ENCODE data around the gene WIZ.
A peak's percentile ranks its signal among the peaks of the same experiment; 100 is the strongest.

The WIZ gene

DNA sequence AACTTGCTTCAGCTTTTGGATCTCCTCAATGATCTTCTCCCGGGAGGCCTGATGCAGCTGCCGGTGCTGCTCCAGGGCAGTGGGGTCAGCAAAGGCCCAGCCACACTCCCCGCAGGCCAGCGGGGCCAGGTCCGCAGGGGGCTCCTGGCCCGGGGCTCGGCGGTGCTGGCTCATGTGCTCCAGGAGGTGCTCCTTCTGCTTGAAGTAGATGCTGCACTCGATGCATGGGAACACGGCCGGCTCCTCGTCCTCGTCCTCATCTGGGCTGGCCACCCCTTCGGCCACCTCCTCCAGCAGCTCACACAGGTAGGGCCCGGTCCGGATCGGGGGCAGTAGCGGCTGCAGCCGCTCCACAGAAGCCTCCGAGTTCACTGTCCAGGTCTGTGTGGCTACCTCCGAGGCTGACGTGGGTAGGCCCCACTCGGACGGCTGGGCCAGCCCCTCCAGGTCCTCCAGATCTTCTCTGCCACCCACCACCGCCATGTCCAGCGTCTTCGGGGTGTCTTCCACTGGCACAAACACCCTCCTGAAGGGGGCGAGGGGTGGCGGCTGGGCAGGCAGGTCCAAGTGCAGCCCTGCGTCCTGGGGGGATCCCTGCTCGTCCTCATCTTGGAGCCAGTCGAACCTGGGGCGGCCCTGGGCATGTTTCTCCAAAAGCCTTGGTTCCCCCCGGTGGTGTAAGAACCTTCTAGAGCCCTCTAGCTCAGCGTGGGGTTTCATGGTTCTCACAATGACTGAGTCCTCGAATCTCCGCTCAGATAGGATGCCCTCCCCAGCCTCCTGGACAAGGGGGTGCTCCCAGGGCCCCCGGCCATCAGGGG lies 9.7 kb downstream of the WIZ start:
- TF ChIP-seq, protein P1, sequence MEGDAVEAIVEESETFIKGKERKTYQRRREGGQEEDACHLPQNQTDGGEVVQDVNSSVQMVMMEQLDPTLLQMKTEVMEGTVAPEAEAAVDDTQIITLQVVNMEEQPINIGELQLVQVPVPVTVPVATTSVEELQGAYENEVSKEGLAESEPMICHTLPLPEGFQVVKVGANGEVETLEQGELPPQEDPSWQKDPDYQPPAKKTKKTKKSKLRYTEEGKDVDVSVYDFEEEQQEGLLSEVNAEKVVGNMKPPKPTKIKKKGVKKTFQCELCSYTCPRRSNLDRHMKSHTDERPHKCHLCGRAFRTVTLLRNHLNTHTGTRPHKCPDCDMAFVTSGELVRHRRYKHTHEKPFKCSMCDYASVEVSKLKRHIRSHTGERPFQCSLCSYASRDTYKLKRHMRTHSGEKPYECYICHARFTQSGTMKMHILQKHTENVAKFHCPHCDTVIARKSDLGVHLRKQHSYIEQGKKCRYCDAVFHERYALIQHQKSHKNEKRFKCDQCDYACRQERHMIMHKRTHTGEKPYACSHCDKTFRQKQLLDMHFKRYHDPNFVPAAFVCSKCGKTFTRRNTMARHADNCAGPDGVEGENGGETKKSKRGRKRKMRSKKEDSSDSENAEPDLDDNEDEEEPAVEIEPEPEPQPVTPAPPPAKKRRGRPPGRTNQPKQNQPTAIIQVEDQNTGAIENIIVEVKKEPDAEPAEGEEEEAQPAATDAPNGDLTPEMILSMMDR (conservative IDR thresholded peaks at IDR 0.05; ENCODE audit: low read depth, low read length): no peak
- DNase-seq (ENCODE audit: low read depth): no peak
- no peak overlapping the region for H3K4me3 ChIP-seq (ENCODE audit: low read length)

DNA sequence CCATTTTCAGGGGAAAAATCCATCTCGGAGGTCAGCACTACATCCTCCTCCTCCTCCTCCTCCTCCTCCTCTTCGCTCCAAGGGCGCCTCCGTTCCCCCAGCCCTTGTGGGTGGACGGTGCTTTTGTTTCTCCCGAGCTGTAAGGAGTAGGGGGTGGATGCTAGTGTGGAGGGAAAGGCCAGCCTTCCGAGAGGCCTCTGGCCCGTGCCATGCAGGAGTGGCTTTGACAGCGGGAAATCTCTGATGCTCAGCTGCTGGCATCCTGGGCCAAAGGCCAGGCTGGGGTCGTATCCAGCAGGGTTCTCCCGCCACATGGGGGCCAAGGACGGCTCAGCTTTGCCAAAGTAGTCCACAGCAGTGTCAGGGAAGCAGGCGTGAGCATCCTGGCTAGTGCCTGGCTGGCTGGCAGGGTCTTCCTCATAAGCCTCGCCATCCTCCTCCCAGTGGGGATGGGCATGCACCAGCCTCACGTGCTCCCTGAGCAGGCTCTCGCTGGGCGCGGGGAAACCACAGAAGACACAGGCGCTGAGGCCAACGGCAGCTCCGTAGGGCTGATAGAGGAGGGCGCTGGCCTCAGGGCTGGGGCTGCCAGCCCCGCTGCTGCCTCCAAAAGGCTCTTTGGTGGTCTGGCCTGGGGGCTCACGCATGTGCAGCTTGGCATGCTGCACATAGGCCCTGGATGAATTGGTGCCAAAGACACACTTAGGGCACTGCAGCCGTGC lies 10.5 kb downstream of the WIZ start:
- TF ChIP-seq, protein P1 (conservative IDR thresholded peaks at IDR 0.05; ENCODE audit: low read depth, low read length): no peak
- no peak overlapping the region for H3K4me3 ChIP-seq (ENCODE audit: low read length)
- DNase-seq (ENCODE audit: low read depth): no peak

DNA sequence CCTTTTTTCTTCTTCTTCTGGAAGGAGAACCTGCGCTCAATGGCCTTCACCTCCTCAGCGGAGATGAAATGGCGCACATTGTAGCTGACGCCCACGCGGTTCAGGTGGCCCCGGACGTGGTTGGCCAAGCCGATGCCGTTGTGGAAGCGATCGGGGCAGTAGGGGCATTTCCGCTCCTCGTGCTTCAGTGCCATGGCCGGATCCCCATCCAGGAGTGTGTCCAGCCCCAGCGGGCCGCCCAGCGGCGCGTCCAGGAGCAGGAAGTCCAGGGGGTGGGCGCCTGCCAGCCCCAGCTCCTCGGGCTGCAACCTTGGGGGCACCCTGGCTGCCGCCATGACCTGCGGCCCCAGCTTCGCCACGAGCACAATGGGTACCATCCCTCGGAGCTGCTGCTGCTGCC lies 11.2 kb downstream of the WIZ start:
- DNase-seq (ENCODE audit: low read depth): no peak
- no peak overlapping the region for H3K4me3 ChIP-seq (ENCODE audit: low read length)
- TF ChIP-seq, protein P1 (conservative IDR thresholded peaks at IDR 0.05; ENCODE audit: low read depth, low read length): no peak

DNA sequence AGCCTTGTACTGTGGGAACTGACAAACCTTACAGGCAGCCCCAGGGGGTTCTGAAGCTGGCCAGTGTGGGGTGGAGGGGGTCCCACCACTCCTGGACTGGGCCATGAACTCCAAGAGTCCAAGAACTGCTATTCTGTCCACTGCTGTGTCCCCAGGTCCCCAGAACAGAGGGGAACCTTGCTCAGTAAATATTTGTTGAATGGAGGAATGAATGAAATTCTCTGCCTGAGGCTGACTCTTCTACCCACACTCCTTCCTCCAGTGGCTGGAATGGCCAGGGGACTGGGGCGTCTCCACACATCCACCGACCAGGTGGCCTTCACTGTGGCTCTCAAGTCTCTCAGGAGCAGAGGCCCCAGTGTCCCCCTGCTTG lies 11.6 kb downstream of the WIZ start:
- DNase-seq (ENCODE audit: low read depth): no peak
- TF ChIP-seq, protein P1 (conservative IDR thresholded peaks at IDR 0.05; ENCODE audit: low read depth, low read length): no peak
- no peak overlapping the region for H3K4me3 ChIP-seq (ENCODE audit: low read length)

DNA sequence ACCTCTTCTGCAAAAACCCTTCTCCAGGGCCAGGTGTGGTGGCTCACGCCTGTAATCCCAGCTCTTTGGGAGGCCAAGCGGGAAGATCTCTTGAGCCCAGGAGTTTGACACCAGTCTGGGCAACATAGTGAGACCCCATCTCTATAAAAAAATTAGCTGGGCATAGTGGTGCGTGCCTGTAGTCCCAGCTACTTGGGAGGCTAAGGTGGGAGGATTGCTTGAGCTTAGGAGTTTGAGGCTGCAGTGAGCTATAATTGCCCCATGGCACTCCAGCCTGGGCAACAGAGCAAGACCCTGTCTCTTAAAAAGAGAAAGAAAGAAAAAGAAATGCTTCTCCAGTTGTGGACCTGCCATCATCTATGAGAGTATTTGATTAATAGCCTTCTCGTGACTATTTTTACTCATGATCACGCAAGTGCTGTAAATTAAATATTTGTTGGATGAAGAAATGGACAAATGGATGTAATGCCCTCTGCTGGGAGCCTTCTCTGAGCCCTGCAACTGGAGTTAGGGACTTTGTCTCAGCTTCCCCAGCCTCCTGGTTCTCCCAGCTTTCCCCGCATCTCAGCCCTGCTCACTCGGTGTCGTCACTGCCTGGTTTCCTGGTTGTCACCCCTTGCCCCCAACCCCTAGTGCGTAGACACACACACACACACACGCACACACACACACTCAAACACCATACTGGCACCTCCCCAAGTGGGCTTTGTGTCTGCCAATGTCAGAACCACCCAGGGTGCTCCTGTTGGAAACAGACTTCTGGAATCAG lies 12.2 kb downstream of the WIZ start:
- no peak overlapping the region for H3K4me3 ChIP-seq (ENCODE audit: low read length)
- no peak for DNase-seq (ENCODE audit: low read depth)
- TF ChIP-seq, protein P1 (conservative IDR thresholded peaks at IDR 0.05; ENCODE audit: low read depth, low read length): peak; percentile 22

DNA sequence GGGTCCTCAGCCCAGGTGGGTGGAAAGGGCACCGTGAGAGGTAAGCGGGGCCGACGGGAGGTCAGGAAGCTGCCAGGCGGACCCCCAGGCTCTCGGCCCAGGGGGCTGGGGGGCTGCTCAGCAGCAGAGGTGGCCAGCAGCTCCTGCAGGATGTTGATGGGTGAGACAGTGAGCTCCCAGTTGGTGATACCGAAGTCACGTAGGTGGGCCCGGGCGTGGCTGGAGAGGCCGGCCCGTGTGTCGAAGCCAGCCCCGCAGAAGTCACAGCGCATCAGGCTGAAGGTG lies 13.0 kb downstream of the WIZ start:
- no peak for DNase-seq (ENCODE audit: low read depth)
- no peak overlapping the region for H3K4me3 ChIP-seq (ENCODE audit: low read length)
- TF ChIP-seq, protein P1 (conservative IDR thresholded peaks at IDR 0.05; ENCODE audit: low read depth, low read length): no peak
